ENCODE data around the gene SMARCD1. TPM values are rescaled to one million over a fixed set of nuclear protein-coding genes. Genes with fewer than 3 reads are reported as not detected.

SMARCD1 gene
- total and polyA plus RNA-seq, 12 donors, result 22.9 to 65.0 (median 48.9) TPM

DNA sequence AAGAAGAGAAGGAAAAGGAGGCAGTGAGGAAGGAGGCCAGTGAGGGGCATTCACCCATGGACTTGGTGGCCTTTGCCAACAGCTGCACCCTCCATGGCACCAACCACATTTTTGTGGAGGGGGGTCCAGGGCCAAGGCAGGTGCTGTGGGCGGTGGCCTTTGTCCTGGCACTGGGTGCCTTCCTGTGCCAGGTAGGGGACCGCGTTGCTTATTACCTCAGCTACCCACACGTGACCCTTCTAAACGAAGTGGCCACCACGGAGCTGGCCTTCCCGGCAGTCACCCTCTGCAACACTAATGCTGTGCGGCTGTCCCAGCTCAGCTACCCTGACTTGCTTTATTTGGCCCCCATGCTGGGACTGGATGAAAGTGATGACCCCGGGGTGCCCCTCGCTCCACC, 11.4 kb upstream of the SMARCD1 start:
- DNase-seq, result no peak
- Histone ChIP-seq H3K9me3 (replicated peaks in 1 of 3) (no peaks in the 10 kb centered on the region), H3K4me1 (replicated peaks in 1 of 2) (peaks cover 0 to 4% of the 10 kb centered on the region in 2 donors), H3K36me3 (replicated peaks in 1 of 2) (no peaks in the 10 kb centered on the region), H3K27ac (no peak overlapping the region), H3K4me3 (no peak overlapping the region), H3K27me3 (no peaks in the 10 kb centered on the region)
- WGBS, 4 donors, result 71 to 91% (median 83%) methylated on average over 6 to 10 of the region's 10 CpGs
- intact Hi-C loops (cut with DNase I), result loop anchor here in 1 of 2 donors (5.0 kb wide), 1 partner anchor 104 kb away; no protein-coding TSS in a partner anchor
- no peak for TF ChIP-seq POLR2A (IDR thresholded peaks at IDR 0.05)
- TF ChIP-seq, protein P1, sequence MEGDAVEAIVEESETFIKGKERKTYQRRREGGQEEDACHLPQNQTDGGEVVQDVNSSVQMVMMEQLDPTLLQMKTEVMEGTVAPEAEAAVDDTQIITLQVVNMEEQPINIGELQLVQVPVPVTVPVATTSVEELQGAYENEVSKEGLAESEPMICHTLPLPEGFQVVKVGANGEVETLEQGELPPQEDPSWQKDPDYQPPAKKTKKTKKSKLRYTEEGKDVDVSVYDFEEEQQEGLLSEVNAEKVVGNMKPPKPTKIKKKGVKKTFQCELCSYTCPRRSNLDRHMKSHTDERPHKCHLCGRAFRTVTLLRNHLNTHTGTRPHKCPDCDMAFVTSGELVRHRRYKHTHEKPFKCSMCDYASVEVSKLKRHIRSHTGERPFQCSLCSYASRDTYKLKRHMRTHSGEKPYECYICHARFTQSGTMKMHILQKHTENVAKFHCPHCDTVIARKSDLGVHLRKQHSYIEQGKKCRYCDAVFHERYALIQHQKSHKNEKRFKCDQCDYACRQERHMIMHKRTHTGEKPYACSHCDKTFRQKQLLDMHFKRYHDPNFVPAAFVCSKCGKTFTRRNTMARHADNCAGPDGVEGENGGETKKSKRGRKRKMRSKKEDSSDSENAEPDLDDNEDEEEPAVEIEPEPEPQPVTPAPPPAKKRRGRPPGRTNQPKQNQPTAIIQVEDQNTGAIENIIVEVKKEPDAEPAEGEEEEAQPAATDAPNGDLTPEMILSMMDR (IDR thresholded peaks at IDR 0.05), result no peak

DNA sequence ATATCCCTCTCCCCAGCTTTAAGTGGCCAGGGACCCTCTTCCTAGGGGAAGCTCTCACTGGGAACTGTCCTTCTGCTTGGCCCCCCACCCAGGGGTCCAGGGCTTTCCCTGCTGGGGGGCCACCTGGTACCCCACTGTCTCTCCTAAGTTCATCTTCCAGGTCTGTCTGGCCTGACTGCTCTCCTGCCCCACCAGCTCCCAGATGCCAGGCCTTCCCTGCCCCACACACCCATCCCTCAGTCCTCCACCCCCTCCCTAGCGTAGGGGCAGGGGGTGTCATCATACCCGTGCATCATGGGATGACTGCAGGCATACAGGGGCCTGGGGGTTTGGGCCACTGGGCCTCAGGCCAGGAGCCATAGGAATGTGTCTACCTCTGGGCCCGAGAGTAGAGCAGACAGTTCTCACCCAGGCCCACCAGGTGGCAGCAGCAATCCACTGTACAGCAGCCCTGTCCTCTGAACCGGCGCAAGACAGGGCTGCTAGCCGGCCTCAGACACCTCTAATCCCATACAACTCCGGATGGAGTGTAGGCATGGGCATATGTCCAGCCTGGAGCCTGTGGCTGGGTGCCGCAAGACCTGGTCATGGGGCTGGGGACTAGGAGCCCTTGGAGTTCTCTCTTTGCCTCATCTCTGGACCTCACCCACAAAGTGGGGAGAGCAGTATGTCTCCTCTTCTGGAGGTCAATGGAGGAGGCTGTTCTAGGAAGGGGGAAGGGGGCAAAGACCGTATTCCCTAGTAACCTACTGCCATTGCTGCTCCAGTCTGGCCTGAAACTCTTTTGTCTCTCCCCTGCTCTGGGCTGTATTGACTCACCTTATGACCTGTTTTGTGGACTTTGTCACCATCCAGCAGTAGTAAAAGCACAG, 10.0 kb upstream of the SMARCD1 start:
- peak; percentile 84 to 94 (median 89) for DNase-seq

DNA sequence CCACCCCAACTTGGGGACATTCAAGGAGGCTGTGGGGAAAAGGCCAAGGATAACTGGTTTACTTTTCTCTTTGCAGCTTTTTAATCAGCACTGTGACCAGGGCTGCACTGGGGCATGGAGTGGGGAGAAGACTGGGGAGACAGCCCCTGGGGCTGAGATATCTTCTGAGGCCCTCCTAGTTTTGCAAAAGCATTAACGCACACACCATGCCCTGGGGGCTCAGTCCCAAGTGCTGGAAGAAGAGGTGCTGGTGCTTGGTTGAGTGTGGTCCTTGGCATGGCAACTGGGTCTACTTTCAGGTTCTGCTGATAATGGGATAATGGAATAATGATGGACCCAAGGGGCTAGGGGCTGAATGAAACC, 9.4 kb upstream of the SMARCD1 start:
- 89 to 100% (median 100%) methylated on average over 1 of the region's 1 CpG; no CpG with 5 or more reads in 1 of the 4 donors for WGBS, 4 donors

More for the DNA sequence above, 10.0 kb upstream of the SMARCD1 start:
- no peak for TF ChIP-seq POLR2A (IDR thresholded peaks at IDR 0.05)
- TF ChIP-seq, protein P1 (IDR thresholded peaks at IDR 0.05), result peak; percentile 82 to 98 (median 96)
- Histone ChIP-seq H3K9me3 (replicated peaks in 1 of 3) (no peaks in the 10 kb centered on the region), H3K27ac (no peak overlapping the region), H3K27me3 (no peaks in the 10 kb centered on the region), H3K4me1 (replicated peaks in 1 of 2) (peaks cover 0 to 4% of the 10 kb centered on the region in 2 donors), H3K4me3 (no peak overlapping the region), H3K36me3 (replicated peaks in 1 of 2) (no peaks in the 10 kb centered on the region)
- intact Hi-C loops (cut with DNase I), result loop anchor here (5.0 kb wide), 1 partner anchor 102 kb away; no protein-coding TSS in a partner anchor
- 6 to 8% (median 7%) methylated on average over 4 to 9 of the region's 9 CpGs for WGBS, 4 donors

DNA sequence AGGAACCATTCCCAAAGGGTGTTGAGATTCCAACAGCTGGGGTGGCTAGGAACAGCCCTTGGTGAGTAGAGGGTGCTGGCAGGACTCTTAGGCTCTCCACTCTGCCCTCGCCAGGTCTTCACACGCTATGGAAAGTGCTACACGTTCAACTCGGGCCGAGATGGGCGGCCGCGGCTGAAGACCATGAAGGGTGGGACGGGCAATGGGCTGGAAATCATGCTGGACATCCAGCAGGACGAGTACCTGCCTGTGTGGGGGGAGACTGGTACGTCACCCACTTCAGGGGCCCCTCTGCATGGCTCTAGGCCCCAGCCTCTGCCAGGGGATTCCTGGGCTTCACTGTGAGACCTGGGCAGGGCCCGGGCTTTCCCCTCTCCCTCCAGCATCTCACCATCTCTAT, 8.0 kb upstream of the SMARCD1 start:
- Histone ChIP-seq H3K27me3 (no peaks in the 10 kb centered on the region), H3K4me1 (replicated peaks in 1 of 2) (peaks cover 0 to 4% of the 10 kb centered on the region in 2 donors), H3K4me3 (no peak overlapping the region), H3K9me3 (replicated peaks in 1 of 3) (no peaks in the 10 kb centered on the region), H3K36me3 (replicated peaks in 1 of 2) (no peaks in the 10 kb centered on the region), H3K27ac (no peak overlapping the region)
- 80 to 83% (median 81%) methylated on average over 10 to 12 of the region's 12 CpGs for WGBS, 4 donors
- TF ChIP-seq, protein P1 (IDR thresholded peaks at IDR 0.05), result no peak
- TF ChIP-seq POLR2A (IDR thresholded peaks at IDR 0.05), result no peak
- intact Hi-C loops (cut with DNase I), result loop anchor here in 1 of 2 donors (5.0 kb wide), 1 partner anchor 100 kb away; no protein-coding TSS in a partner anchor
- DNase-seq, result no peak

More for the DNA sequence above, 9.4 kb upstream of the SMARCD1 start:
- H3K4me1 ChIP-seq (replicated peaks in 1 of 2), result peaks cover 0 to 4% of the 10 kb centered on the region in 2 donors
- H3K27ac ChIP-seq, result no peak overlapping the region
- no peaks in the 10 kb centered on the region for H3K9me3 ChIP-seq (replicated peaks in 1 of 3)
- no peak for DNase-seq
- intact Hi-C loops (cut with DNase I), result loop anchor here in 1 of 2 donors (5.0 kb wide), 1 partner anchor 102 kb away; no protein-coding TSS in a partner anchor
- H3K27me3 ChIP-seq, result no peaks in the 10 kb centered on the region
- no peak overlapping the region for H3K4me3 ChIP-seq
- no peaks in the 10 kb centered on the region for H3K36me3 ChIP-seq (replicated peaks in 1 of 2)
- TF ChIP-seq POLR2A (IDR thresholded peaks at IDR 0.05), result no peak
- TF ChIP-seq, protein P1 (IDR thresholded peaks at IDR 0.05), result no peak

All from adrenal gland (tissue), 12 donors.